Endothelial cell (in vitro differentiated cells): ENCODE measurements around the gene ST6GAL1. TPM values are rescaled to one million over a fixed set of nuclear protein-coding genes. Genes with fewer than 3 reads are reported as not detected.

Experiments
- DNase-seq: peaks from one replicate; pipeline ENCODE4 v3.0.0; 2021; ENCODE audit warnings: low spot score
- H3K27ac Mint-ChIP-seq: one replicate; pipeline ENCODE4 v1.8.0; 2021; ENCODE audit warnings: mixed read lengths, inconsistent platforms; ENCODE audit not compliant: unreplicated experiment
- H3K27me3 Mint-ChIP-seq: one replicate; pipeline ENCODE4 v1.8.0; 2021; ENCODE audit warnings: mild to moderate bottlenecking, moderate library complexity, mixed read lengths, inconsistent platforms; ENCODE audit not compliant: unreplicated experiment
- H3K36me3 Mint-ChIP-seq: one replicate; pipeline ENCODE4 v1.8.0; 2021; ENCODE audit warnings: mild to moderate bottlenecking, low read depth, mixed read lengths, inconsistent platforms; ENCODE audit not compliant: unreplicated experiment
- H3K4me1 Mint-ChIP-seq: one replicate; pipeline ENCODE4 v1.8.0; 2021; ENCODE audit warnings: mild to moderate bottlenecking, mixed read lengths, inconsistent platforms; ENCODE audit not compliant: unreplicated experiment
- H3K4me3 Mint-ChIP-seq: one replicate; pipeline ENCODE4 v1.8.0; 2021; ENCODE audit warnings: mild to moderate bottlenecking, mixed read lengths, inconsistent platforms; ENCODE audit not compliant: unreplicated experiment
- H3K9me3 Mint-ChIP-seq: one replicate; pipeline ENCODE4 v1.8.0; 2021; ENCODE audit warnings: mixed read lengths, inconsistent platforms; ENCODE audit not compliant: unreplicated experiment
- total RNA-seq: library from RNA; stranded (reverse); fragmentation: NEBNext Ultra II Directional; extraction: Animal tissue kit (Norgen Biotek cat#: 25700); gene quantifications from one replicate; pipeline ENCODE4 v1.2.1, GENCODE V29; 2021; ENCODE audit not compliant: unreplicated experiment
- TF ChIP-seq, protein P1 (sequence below): fragments of 200-600 bp; sonication (generic); IDR thresholded peaks from one replicate; pipeline ENCODE4 v1.5.0; 2021; ENCODE audit warnings: antibody characterized with exemption; ENCODE audit not compliant: unreplicated experiment

The ST6GAL1 gene
- total RNA-seq, 1 donor from 2014 or later, result 82.4 TPM

GRCh38 chr3:187104342-187104741 is 174.0 kb downstream of the ST6GAL1 start:
- H3K27me3 Mint-ChIP-seq, result peaks cover 1% of the 10 kb centered on the region
- no peak overlapping the region for H3K27ac Mint-ChIP-seq
- DNase-seq, result no peak
- TF ChIP-seq, protein P1, sequence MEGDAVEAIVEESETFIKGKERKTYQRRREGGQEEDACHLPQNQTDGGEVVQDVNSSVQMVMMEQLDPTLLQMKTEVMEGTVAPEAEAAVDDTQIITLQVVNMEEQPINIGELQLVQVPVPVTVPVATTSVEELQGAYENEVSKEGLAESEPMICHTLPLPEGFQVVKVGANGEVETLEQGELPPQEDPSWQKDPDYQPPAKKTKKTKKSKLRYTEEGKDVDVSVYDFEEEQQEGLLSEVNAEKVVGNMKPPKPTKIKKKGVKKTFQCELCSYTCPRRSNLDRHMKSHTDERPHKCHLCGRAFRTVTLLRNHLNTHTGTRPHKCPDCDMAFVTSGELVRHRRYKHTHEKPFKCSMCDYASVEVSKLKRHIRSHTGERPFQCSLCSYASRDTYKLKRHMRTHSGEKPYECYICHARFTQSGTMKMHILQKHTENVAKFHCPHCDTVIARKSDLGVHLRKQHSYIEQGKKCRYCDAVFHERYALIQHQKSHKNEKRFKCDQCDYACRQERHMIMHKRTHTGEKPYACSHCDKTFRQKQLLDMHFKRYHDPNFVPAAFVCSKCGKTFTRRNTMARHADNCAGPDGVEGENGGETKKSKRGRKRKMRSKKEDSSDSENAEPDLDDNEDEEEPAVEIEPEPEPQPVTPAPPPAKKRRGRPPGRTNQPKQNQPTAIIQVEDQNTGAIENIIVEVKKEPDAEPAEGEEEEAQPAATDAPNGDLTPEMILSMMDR, result no peak
- H3K9me3 Mint-ChIP-seq, result no peaks in the 10 kb centered on the region
- H3K4me1 Mint-ChIP-seq, result peaks cover 5% of the 10 kb centered on the region
- no peak overlapping the region for H3K4me3 Mint-ChIP-seq
- H3K36me3 Mint-ChIP-seq, result no peaks in the 10 kb centered on the region

- Mint-ChIP-seq H3K27ac (no peak overlapping the region), H3K4me1 (peaks cover 5% of the 10 kb centered on the region), H3K27me3 (no peaks in the 10 kb centered on the region), H3K36me3 (no peaks in the 10 kb centered on the region), H3K9me3 (no peaks in the 10 kb centered on the region), H3K4me3 (no peak overlapping the region)
- DNase-seq, result no peak
- TF ChIP-seq, protein P1, result no peak
Observed at GRCh38 chr3:187104933-187105332, 174.6 kb downstream of the ST6GAL1 start.

GRCh38 chr3:187105700-187106099 is 175.4 kb downstream of the ST6GAL1 start:
- TF ChIP-seq, protein P1, result no peak
- H3K27me3 Mint-ChIP-seq, result no peaks in the 10 kb centered on the region
- no peak overlapping the region for H3K27ac Mint-ChIP-seq
- H3K4me1 Mint-ChIP-seq, result peaks cover 5% of the 10 kb centered on the region
- DNase-seq, result no peak
- no peaks in the 10 kb centered on the region for H3K9me3 Mint-ChIP-seq
- no peaks in the 10 kb centered on the region for H3K36me3 Mint-ChIP-seq
- H3K4me3 Mint-ChIP-seq, result no peak overlapping the region

DNA sequence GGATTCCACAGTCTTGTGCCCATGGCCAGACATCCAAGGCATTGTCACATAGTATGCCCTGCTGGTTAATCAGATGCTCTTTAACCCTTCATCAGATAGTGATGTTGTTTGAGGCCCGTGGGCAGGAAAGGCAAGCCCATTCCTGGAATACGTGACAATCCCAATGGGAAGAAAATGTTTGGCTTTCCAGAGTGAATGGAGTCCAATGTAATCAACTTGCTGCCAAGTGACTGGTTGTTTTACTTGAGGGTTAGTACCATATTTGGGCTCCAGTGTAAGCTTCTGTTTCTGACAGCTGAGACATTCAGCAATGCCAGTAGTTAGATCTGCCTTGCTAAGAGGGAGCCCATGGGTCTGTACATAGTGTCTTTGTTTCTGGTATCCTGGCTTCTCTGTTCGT is 177.7 kb downstream of the ST6GAL1 start:
- Mint-ChIP-seq H3K27ac (no peak overlapping the region), H3K9me3 (no peaks in the 10 kb centered on the region), H3K27me3 (peaks cover 2% of the 10 kb centered on the region), H3K4me1 (no peaks in the 10 kb centered on the region), H3K4me3 (no peak overlapping the region), H3K36me3 (no peaks in the 10 kb centered on the region)
- TF ChIP-seq, protein P1, result no peak
- DNase-seq, result no peak

DNA sequence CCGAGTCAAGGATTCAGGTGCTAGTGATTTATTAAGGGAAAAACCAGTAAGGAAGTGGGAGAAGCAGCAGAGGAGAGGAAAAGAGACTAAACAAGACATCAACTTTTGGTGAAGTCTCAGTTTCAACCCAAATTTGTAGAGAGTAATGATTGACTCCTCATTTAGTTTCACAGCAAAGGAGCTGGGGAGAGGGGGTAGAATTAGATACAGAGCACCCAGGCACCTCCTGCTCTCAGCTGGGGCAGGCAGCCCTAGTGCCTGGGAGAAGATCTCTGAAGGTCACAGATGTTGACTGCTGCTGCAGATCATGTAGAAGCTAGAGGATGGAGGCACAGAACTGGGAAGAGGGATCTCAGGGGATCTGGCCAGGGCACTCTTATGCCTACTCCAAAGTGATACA is 179.8 kb downstream of the ST6GAL1 start:
- no peak overlapping the region for H3K4me3 Mint-ChIP-seq
- no peak overlapping the region for H3K27ac Mint-ChIP-seq
- H3K36me3 Mint-ChIP-seq, result no peaks in the 10 kb centered on the region
- DNase-seq, result no peak
- no peaks in the 10 kb centered on the region for H3K9me3 Mint-ChIP-seq
- no peaks in the 10 kb centered on the region for H3K4me1 Mint-ChIP-seq
- TF ChIP-seq, protein P1, result no peak
- peaks cover 2% of the 10 kb centered on the region for H3K27me3 Mint-ChIP-seq
